GM19351 (cell line): ENCODE measurements around the gene MLF1.
"Not testable (repeated sequence)": the region's sequence is repeated elsewhere in the genome, so short reads cannot be mapped to it uniquely, and the experiment has no call there.

Experiments used
- ATAC-seq: cut with Tn5 transposase; IDR thresholded peaks from one replicate; pipeline ENCODE4 v1.9.1; 2021; ENCODE audit warnings: mild to moderate bottlenecking, moderate library complexity; ENCODE audit not compliant: unreplicated experiment

Gene MLF1

GRCh38 chr3:158570999-158571702, at the start of gene MLF1:
TSS of gene MLF1 (plus strand) at chr3:158571194. CDS start at chr3:158571301, 107 bp downstream.
- peak; percentile 100 for ATAC-seq

GRCh38 chr3:158522221-158523136, 48.5 kb upstream of the MLF1 start:
- no peak for ATAC-seq

GRCh38 chr3:158528076-158528674, 42.8 kb upstream of the MLF1 start:
- no peak for ATAC-seq

- no peak for ATAC-seq
These were observed 39.7 kb upstream of the MLF1 start for GRCh38 chr3:158531334-158531733.

- ATAC-seq = peak; percentile 75
These were observed 38.8 kb upstream of the MLF1 start for GRCh38 chr3:158532099-158532734.

- ATAC-seq = no peak
These were observed 35.1 kb upstream of the MLF1 start for GRCh38 chr3:158535918-158536317.

GRCh38 chr3:158539414-158540014, 31.5 kb upstream of the MLF1 start:
- peak; percentile 82 for ATAC-seq

- no peak for ATAC-seq
These were observed 30.9 kb upstream of the MLF1 start for GRCh38 chr3:158540066-158540465.

GRCh38 chr3:158548691-158549090, 22.3 kb upstream of the MLF1 start:
- no peak for ATAC-seq

GRCh38 chr3:158549938-158550337, 21.1 kb upstream of the MLF1 start:
- not testable (repeated sequence) for ATAC-seq

- ATAC-seq = no peak
These were observed 18.9 kb upstream of the MLF1 start for GRCh38 chr3:158552124-158552523.

GRCh38 chr3:158559504-158559903, 11.5 kb upstream of the MLF1 start:
- no peak for ATAC-seq

GRCh38 chr3:158560979-158561378, 10.0 kb upstream of the MLF1 start:
- ATAC-seq = no peak

GRCh38 chr3:158562674-158563073, 8.3 kb upstream of the MLF1 start:
- ATAC-seq = no peak

GRCh38 chr3:158563076-158563475, 7.9 kb upstream of the MLF1 start:
- no peak for ATAC-seq

- ATAC-seq = no peak
These were observed 5.9 kb upstream of the MLF1 start for GRCh38 chr3:158565076-158565475.

- ATAC-seq = no peak
These were observed 2.2 kb upstream of the MLF1 start for GRCh38 chr3:158568784-158569183.

- no peak for ATAC-seq
These were observed 1.2 kb upstream of the MLF1 start for GRCh38 chr3:158569794-158570193.

- no peak for ATAC-seq
These were observed 1.2 kb downstream of the MLF1 start for GRCh38 chr3:158571969-158572765.

GRCh38 chr3:158572766-158573060, 1.7 kb downstream of the MLF1 start:
- ATAC-seq = no peak
